IgD-negative memory B cell (primary cell): ENCODE measurements around the gene PATJ. TPM values are rescaled to one million over a fixed set of nuclear protein-coding genes. Genes with fewer than 3 reads are reported as not detected.
"Not testable (repeated sequence)": the region's sequence is repeated elsewhere in the genome, so short reads cannot be mapped to it uniquely, and the experiment has no call there.

ENCODE experiments used
- H3K27ac Mint-ChIP-seq, 3 donors: one replicate each; pipeline ENCODE4 v1.8.0; 2020 to 2022; ENCODE audit warnings: mild to moderate bottlenecking in 3 of 3, mixed read lengths in 3 of 3, moderate library complexity in 1 of 3
- H3K27me3 Mint-ChIP-seq: one replicate; pipeline ENCODE4 v1.8.0; 2021; ENCODE audit warnings: mixed read lengths
- H3K36me3 Mint-ChIP-seq: one replicate; pipeline ENCODE4 v1.8.0; 2020; ENCODE audit warnings: mild to moderate bottlenecking, mixed read lengths
- H3K4me1 Mint-ChIP-seq, 3 donors: one replicate each; pipeline ENCODE4 v1.8.0; 2020 to 2022; ENCODE audit warnings: mixed read lengths in 3 of 3, mild to moderate bottlenecking in 1 of 3
- H3K4me3 Mint-ChIP-seq, 4 donors: one replicate each; pipeline ENCODE4 v1.8.0; 2020 to 2022; ENCODE audit warnings: mild to moderate bottlenecking in 4 of 4, mixed read lengths in 4 of 4, moderate library complexity in 3 of 4
- H3K9me3 Mint-ChIP-seq, 3 donors: one replicate each; pipeline ENCODE4 v1.8.0; 2020 to 2021; ENCODE audit warnings: mixed read lengths in 3 of 3, mild to moderate bottlenecking in 1 of 3
- polyA plus RNA-seq: library from polyadenylated mRNA; unstranded; fragments of 300-500 nt; fragmentation: Illumina TruSeq; gene quantifications from one replicate; pipeline ENCODE4 v1.2.3, GENCODE V29; 2021

PATJ gene
- polyA plus RNA-seq, 1 donor from 2014 or later: 17.4 TPM

GRCh38 chr1:62131093-62131725, 388.9 kb downstream of the PATJ start:
- Mint-ChIP-seq H3K9me3 (no peaks in the 10 kb centered on the region), H3K4me3 (no peak overlapping the region), H3K36me3 (peaks cover 6% of the 10 kb centered on the region), H3K27me3 (no peaks in the 10 kb centered on the region), H3K4me1 (no peaks in the 10 kb centered on the region), H3K27ac (no peak overlapping the region)

GRCh38 chr1:62138029-62138428, 395.7 kb downstream of the PATJ start:
- Mint-ChIP-seq H3K4me3 (peak overlapping the region in 1 of 4 donors; percentile 17), H3K4me1 (no peaks in the 10 kb centered on the region), H3K9me3 (no peaks in the 10 kb centered on the region), H3K36me3 (peaks cover 5% of the 10 kb centered on the region), H3K27me3 (no peaks in the 10 kb centered on the region), H3K27ac (no peak overlapping the region)

- no peaks in the 10 kb centered on the region for H3K27me3 Mint-ChIP-seq
- no peaks in the 10 kb centered on the region for H3K9me3 Mint-ChIP-seq
- no peak overlapping the region for H3K4me3 Mint-ChIP-seq
- no peak overlapping the region for H3K27ac Mint-ChIP-seq
- peaks cover 0 to 3% (median 0%) of the 10 kb centered on the region in 3 donors for H3K4me1 Mint-ChIP-seq
- H3K36me3 Mint-ChIP-seq: peaks cover 7% of the 10 kb centered on the region
Observed at GRCh38 chr1:62139410-62139809, 397.1 kb downstream of the PATJ start.

GRCh38 chr1:62140666-62141065, 398.4 kb downstream of the PATJ start:
- Mint-ChIP-seq H3K27me3 (no peaks in the 10 kb centered on the region), H3K4me3 (no peak overlapping the region), H3K36me3 (peaks cover 7% of the 10 kb centered on the region), H3K4me1 (peaks cover 0 to 3% (median 0%) of the 10 kb centered on the region in 3 donors), H3K9me3 (no peaks in the 10 kb centered on the region), H3K27ac (no peak overlapping the region)

DNA sequence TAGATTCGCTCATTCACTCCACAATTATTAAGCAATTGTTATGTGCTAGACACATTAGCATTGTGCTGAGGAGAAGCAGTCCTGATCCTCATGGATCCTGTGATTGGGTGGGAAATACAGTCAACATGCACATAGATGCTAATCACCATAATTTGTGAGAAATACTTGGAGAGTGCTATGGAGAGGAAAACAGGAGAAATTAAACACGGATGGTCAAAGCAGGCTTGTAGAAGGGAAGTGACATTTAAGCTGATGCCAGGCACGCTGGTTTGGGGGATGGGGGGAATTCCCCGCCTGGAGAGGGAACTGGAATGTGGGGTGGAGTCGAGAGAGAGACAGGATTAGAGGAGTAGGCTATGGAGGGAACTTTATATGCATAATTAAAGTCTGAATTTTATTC, 400.2 kb downstream of the PATJ start:
- peaks cover 8% of the 10 kb centered on the region for H3K36me3 Mint-ChIP-seq
- no peak overlapping the region for H3K27ac Mint-ChIP-seq
- H3K4me3 Mint-ChIP-seq: no peak overlapping the region
- H3K9me3 Mint-ChIP-seq: no peaks in the 10 kb centered on the region
- H3K27me3 Mint-ChIP-seq: no peaks in the 10 kb centered on the region
- peaks cover 0 to 3% (median 0%) of the 10 kb centered on the region in 3 donors for H3K4me1 Mint-ChIP-seq

DNA sequence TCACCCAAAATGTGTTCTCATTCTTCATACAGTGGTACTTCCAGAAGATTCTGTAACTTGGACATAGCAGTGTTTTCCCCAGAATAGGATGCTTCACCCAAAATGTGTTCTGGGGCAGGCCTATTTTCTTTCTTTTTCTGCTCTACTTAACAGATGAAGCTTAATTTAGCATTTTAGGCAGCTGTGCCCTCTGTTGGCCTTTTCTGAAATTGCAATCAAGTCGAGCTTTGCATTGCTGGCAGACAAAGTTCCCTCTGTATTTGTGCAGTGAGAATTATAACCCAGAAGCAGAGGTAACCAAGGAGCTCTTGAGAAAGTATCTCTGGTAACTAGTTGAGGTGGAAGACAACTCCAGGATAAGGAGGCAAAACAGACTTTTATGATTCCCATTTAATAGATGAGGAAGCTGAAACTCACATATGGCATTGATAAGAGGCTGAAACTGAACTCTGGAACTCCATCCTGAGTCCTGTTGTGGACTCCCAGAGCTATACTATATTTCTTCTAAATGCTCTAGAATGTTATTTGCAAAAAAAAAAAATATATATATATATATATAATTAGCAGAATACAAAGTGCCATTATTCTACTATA, 402.1 kb downstream of the PATJ start:
- Mint-ChIP-seq H3K9me3 (no peaks in the 10 kb centered on the region), H3K27me3 (no peaks in the 10 kb centered on the region), H3K4me3 (no peak overlapping the region), H3K27ac (no peak overlapping the region), H3K4me1 (peaks cover 0 to 3% (median 0%) of the 10 kb centered on the region in 3 donors), H3K36me3 (peaks cover 8% of the 10 kb centered on the region)

- H3K4me1 Mint-ChIP-seq: peaks cover 4 to 12% (median 7%) of the 10 kb centered on the region in 3 donors
- H3K36me3 Mint-ChIP-seq: peaks cover 8% of the 10 kb centered on the region
- no peaks in the 10 kb centered on the region for H3K27me3 Mint-ChIP-seq
- H3K4me3 Mint-ChIP-seq: peak overlapping the region in 1 of 4 donors; percentile 51
- H3K9me3 Mint-ChIP-seq: no peaks in the 10 kb centered on the region
- H3K27ac Mint-ChIP-seq: no peak overlapping the region
Observed at GRCh38 chr1:62159940-62160348, 417.7 kb downstream of the PATJ start.

- H3K27ac Mint-ChIP-seq: no peak overlapping the region
- H3K27me3 Mint-ChIP-seq: no peaks in the 10 kb centered on the region
- no peak overlapping the region for H3K4me3 Mint-ChIP-seq
- peaks cover 8% of the 10 kb centered on the region for H3K36me3 Mint-ChIP-seq
- H3K4me1 Mint-ChIP-seq: peaks cover 4 to 12% (median 7%) of the 10 kb centered on the region in 3 donors
- H3K9me3 Mint-ChIP-seq: no peaks in the 10 kb centered on the region
Observed at GRCh38 chr1:62161711-62162110, 419.4 kb downstream of the PATJ start.

- H3K4me3 Mint-ChIP-seq, H3K36me3 Mint-ChIP-seq, H3K27ac Mint-ChIP-seq, H3K4me1 Mint-ChIP-seq, H3K9me3 Mint-ChIP-seq, H3K27me3 Mint-ChIP-seq: not testable (repeated sequence)
Observed at GRCh38 chr1:62170380-62170779, 428.1 kb downstream of the PATJ start.

GRCh38 chr1:62175568-62176179, 433.4 kb downstream of the PATJ start:
- Mint-ChIP-seq H3K27me3 (no peaks in the 10 kb centered on the region), H3K4me3 (no peak overlapping the region), H3K4me1 (no peaks in the 10 kb centered on the region), H3K9me3 (no peaks in the 10 kb centered on the region), H3K36me3 (no peaks in the 10 kb centered on the region), H3K27ac (no peak overlapping the region)

DNA sequence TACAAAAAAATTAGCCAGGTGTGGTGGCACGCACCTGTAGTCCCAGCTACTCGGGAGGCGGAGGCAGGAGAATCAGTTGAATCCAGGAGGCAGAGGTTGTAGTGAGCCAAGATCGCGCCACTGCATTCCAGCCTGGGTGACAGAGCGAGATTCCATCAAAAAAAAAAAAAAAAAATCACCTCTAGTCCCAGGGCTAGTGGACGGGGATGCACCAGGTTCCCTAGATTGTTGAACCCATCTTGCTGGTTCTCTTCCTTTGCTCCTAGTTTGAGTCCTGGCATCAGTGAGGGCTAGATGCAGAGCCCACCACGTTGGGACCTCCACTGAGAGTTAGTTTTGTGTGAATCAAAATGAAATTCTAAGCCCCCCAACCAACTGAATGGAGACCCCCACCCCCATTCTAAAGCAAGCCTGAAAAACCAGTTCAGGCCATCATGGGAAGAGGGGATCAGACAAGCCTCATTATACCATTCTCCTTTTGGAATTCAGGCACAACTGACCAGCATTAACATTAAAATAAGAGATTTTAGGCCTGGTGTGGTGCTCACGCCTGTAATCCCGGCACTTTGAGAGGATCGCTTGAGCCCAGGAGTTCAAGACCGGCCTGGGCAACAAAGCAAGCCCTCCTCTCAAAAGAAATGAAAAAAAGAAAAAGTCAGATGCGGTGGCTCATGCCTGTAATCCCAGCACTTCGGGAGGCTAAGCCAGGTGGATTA, 434.5 kb downstream of the PATJ start:
- no peaks in the 10 kb centered on the region for H3K27me3 Mint-ChIP-seq
- no peak overlapping the region for H3K4me3 Mint-ChIP-seq
- H3K27ac Mint-ChIP-seq: no peak overlapping the region
- H3K9me3 Mint-ChIP-seq: no peaks in the 10 kb centered on the region
- no peaks in the 10 kb centered on the region for H3K4me1 Mint-ChIP-seq
- no peaks in the 10 kb centered on the region for H3K36me3 Mint-ChIP-seq

DNA sequence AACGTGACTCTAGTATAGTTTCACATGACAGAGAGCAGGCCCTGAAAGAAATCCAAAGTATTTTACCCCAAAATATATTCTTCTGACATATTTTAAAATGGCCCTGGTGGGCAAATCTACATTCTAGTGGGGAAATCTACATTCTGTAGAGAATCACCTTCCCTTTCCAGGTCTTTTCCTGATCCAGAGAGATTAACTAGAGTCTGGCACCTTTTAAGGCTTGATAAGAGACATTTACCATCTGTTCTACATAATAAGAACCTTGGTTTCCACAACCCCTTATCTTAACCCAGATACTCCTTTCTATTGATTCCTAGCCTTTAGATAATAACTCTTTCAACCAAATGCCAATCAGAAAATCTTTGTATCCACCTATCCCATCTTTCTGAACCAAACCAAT, 435.3 kb downstream of the PATJ start:
- Mint-ChIP-seq H3K27ac (no peak overlapping the region), H3K9me3 (no peaks in the 10 kb centered on the region), H3K36me3 (no peaks in the 10 kb centered on the region), H3K4me1 (no peaks in the 10 kb centered on the region), H3K27me3 (no peaks in the 10 kb centered on the region), H3K4me3 (no peak overlapping the region)

GRCh38 chr1:62178372-62178771, 436.1 kb downstream of the PATJ start:
- Mint-ChIP-seq H3K27me3 (no peaks in the 10 kb centered on the region), H3K36me3 (no peaks in the 10 kb centered on the region), H3K27ac (no peak overlapping the region), H3K4me1 (no peaks in the 10 kb centered on the region), H3K4me3 (no peak overlapping the region), H3K9me3 (no peaks in the 10 kb centered on the region)

GRCh38 chr1:62180054-62180453, 437.8 kb downstream of the PATJ start:
- not testable (repeated sequence) for H3K4me3 Mint-ChIP-seq, H3K4me1 Mint-ChIP-seq, H3K9me3 Mint-ChIP-seq, H3K36me3 Mint-ChIP-seq, H3K27me3 Mint-ChIP-seq, H3K27ac Mint-ChIP-seq

DNA sequence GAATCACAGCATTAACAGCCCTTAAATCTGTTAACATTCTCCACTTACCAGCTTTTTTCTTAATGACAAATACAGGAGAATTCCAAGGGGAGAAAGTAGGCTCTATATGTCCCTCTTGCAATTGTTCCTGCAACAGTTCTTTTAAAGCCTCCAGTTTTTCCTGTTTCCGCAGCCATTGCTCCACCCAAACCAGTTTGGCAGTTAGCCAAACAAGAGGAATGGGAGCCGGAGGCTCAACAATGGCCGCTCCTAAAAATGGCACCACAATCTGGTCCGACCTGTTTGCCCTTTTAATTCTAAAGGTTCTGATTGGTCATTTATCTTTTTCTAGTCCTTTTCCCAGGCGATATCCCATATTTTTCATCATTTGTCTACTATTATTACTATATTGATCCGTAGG, 438.4 kb downstream of the PATJ start:
- Mint-ChIP-seq H3K36me3 (no peaks in the 10 kb centered on the region), H3K4me1 (no peaks in the 10 kb centered on the region), H3K27ac (no peak overlapping the region), H3K9me3 (no peaks in the 10 kb centered on the region), H3K27me3 (no peaks in the 10 kb centered on the region), H3K4me3 (no peak overlapping the region)
